ENCODE data around the gene ST3GAL6. TPM values are rescaled to one million over a fixed set of nuclear protein-coding genes. Genes with fewer than 3 reads are reported as not detected.
A peak's percentile ranks its signal among the peaks of the same experiment; 100 is the strongest.

The ST3GAL6 gene
- total RNA-seq, 6 experiments from 2014 or later, result 17.8 to 69.6 (median 31.5) TPM

GRCh38 chr3:98807561-98807960, 44.4 kb downstream of the ST3GAL6 start:
- H3K27me3 ChIP-seq, result no peaks in the 10 kb centered on the region
- no peak for DNase-seq
- no peaks in the 10 kb centered on the region for H3K9me3 ChIP-seq
- intact Hi-C loops (cut with DNase I), result no loop called here
- TF ChIP-seq POLR2A (IDR thresholded peaks at IDR 0.05), result no peak
- TF ChIP-seq, protein P1, sequence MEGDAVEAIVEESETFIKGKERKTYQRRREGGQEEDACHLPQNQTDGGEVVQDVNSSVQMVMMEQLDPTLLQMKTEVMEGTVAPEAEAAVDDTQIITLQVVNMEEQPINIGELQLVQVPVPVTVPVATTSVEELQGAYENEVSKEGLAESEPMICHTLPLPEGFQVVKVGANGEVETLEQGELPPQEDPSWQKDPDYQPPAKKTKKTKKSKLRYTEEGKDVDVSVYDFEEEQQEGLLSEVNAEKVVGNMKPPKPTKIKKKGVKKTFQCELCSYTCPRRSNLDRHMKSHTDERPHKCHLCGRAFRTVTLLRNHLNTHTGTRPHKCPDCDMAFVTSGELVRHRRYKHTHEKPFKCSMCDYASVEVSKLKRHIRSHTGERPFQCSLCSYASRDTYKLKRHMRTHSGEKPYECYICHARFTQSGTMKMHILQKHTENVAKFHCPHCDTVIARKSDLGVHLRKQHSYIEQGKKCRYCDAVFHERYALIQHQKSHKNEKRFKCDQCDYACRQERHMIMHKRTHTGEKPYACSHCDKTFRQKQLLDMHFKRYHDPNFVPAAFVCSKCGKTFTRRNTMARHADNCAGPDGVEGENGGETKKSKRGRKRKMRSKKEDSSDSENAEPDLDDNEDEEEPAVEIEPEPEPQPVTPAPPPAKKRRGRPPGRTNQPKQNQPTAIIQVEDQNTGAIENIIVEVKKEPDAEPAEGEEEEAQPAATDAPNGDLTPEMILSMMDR (IDR thresholded peaks at IDR 0.05), result no peak
- no peak overlapping the region for H3K27ac ChIP-seq
- H3K4me3 ChIP-seq, result no peak overlapping the region
- H3K36me3 ChIP-seq, result peaks cover 0 to 5% (median 0%) of the 10 kb centered on the region in 4 donors
- WGBS (ENCODE audit: insufficient coverage, low coverage, low lambda C conversion rate, missing lambda C conversion rate), result 82% methylated on average over 1 of the region's 1 CpG
- ATAC-seq, result no peak
- H3K4me1 ChIP-seq, result peaks cover 0 to 26% (median 8%) of the 10 kb centered on the region in 4 donors

- no peak overlapping the region for H3K27ac ChIP-seq
- peaks cover 0 to 31% (median 9%) of the 10 kb centered on the region in 4 donors for H3K4me1 ChIP-seq
- no peak for TF ChIP-seq POLR2A (IDR thresholded peaks at IDR 0.05)
- TF ChIP-seq, protein P1 (IDR thresholded peaks at IDR 0.05), result no peak
- WGBS (ENCODE audit: insufficient coverage, low coverage, low lambda C conversion rate, missing lambda C conversion rate), result 96% methylated on average over 2 of the region's 2 CpGs
- ATAC-seq, result no peak
- intact Hi-C loops (cut with DNase I), result no loop called here
- H3K4me3 ChIP-seq, result no peak overlapping the region
- H3K27me3 ChIP-seq, result no peaks in the 10 kb centered on the region
- H3K36me3 ChIP-seq, result peaks cover 0 to 5% (median 0%) of the 10 kb centered on the region in 4 donors
- H3K9me3 ChIP-seq, result no peaks in the 10 kb centered on the region
- DNase-seq, result no peak
These were observed 44.9 kb downstream of the ST3GAL6 start for GRCh38 chr3:98808071-98808470.

- DNase-seq (no peak), ATAC-seq (peak in 2 of 4 donors; percentile 16 to 17)
- intact Hi-C loops (cut with DNase I), result no loop called here
- H3K4me1 ChIP-seq, result peaks cover 0 to 40% (median 15%) of the 10 kb centered on the region in 4 donors
- H3K4me3 ChIP-seq, result no peak overlapping the region
- H3K36me3 ChIP-seq, result peaks cover 0 to 5% (median 0%) of the 10 kb centered on the region in 4 donors
- no peaks in the 10 kb centered on the region for H3K9me3 ChIP-seq
- WGBS (ENCODE audit: insufficient coverage, low coverage, low lambda C conversion rate, missing lambda C conversion rate), result 62% methylated on average over 3 of the region's 3 CpGs
- no peaks in the 10 kb centered on the region for H3K27me3 ChIP-seq
- H3K27ac ChIP-seq, result peak overlapping the region in 1 of 3 donors; percentile 7
- TF ChIP-seq, protein P1 (IDR thresholded peaks at IDR 0.05), result no peak
- no peak for TF ChIP-seq POLR2A (IDR thresholded peaks at IDR 0.05)
These were observed 46.4 kb downstream of the ST3GAL6 start for GRCh38 chr3:98809557-98809956.

DNA sequence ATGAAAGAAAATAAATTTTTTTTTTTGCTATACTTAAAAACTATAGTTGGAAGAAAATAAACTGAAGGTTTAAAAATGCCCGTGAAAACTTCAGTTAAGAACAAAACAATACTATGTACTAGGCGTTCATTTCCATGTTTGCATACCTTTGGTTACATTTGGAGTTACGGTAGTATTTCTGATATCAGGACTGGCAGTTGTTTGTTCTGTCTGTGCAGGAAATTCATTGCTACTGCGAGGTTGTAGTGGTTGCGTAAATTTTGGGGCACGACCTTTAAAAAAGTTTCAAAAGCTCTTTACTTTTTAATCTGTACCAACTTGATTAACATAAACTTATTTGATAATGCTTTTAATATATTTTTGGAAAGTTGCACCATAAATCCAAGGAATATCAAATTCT, 47.9 kb downstream of the ST3GAL6 start:
- Histone ChIP-seq H3K9me3 (no peaks in the 10 kb centered on the region), H3K27me3 (no peaks in the 10 kb centered on the region), H3K4me1 (peaks cover 0 to 40% (median 15%) of the 10 kb centered on the region in 4 donors), H3K36me3 (no peaks in the 10 kb centered on the region), H3K27ac (peak overlapping the region in 2 of 3 donors; percentile 44 to 57), H3K4me3 (no peak overlapping the region)
- DNase-seq (peak in 1 of 3 donors; percentile 61), ATAC-seq (peak; percentile 70 to 83 (median 76))
- 10% methylated on average over 6 of the region's 6 CpGs for WGBS (ENCODE audit: insufficient coverage, low coverage, low lambda C conversion rate, missing lambda C conversion rate)
- TF ChIP-seq, protein P1 (IDR thresholded peaks at IDR 0.05), result no peak
- TF ChIP-seq POLR2A (IDR thresholded peaks at IDR 0.05), result no peak
- intact Hi-C loops (cut with DNase I), result loop anchor here in 1 of 2 donors (10.0 kb wide), 1 partner anchor 184 kb away; no protein-coding TSS in a partner anchor
